ENCODE data around the gene DSC1. TPM values are rescaled to one million over a fixed set of nuclear protein-coding genes. Genes with fewer than 3 reads are reported as not detected.

Gene DSC1
- total and polyA plus RNA-seq, 2 of the 8 experiments (the other 6 are each of a cell fraction or from before 2014, with no cell fraction given) = 0.02 TPM; not detected in 1

DNA sequence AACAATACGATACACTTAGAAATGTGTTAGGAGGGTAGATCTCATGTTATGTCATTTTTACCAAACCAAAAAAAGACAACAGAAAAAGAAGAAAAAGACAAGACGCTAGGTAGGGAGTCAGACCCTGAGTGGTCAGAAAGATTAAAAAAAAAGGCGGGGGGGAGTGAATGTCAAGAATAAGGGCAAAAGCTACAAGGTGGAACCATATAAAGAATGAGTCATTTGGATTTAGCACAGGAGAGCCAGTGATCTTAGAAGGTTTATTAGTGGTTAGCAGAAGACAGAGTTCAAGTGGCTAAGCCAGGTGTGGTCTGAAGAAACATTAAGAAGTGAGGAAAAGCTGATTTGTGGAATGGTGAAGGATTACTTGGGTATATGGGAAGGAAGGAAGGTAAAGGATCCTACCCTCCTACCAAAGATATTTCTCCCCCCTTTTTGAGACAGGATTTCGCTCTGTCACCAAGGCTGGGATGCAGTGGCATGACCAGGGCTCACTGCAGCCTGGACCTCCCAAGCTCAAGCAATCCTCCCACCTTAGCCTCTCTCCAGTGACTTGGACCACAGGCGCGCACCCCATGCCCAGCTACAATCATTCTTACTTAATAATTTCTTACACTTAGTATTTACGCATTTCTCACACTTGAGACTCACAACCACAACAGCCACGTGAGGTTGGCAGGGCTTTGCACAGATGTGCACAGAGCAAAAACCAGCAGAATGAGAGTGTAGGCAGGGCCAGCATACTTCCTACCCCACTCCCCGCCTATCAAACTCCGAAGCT is 63.0 kb downstream of the DSC1 start:
- CTCF ChIA-PET (ENCODE audit: partially characterized antibody) = interaction anchor here (1.0 to 1.8 kb wide), 2 partner anchors 142 to 623 kb away, joined by 4 to 7 read pairs; no protein-coding TSS in a partner anchor
- no peaks in the 10 kb centered on the region for H3K9me3 ChIP-seq (ENCODE audit: insufficient read depth in 2 of 2, low read depth in 1 of 2, low read length in 1 of 2)
- no peak overlapping the region for H2BK20ac ChIP-seq (ENCODE audit: low read length)
- H3K56ac ChIP-seq (replicated peaks; ENCODE audit: insufficient read length, low read depth, low read length) = no peak overlapping the region
- H3K27ac ChIP-seq (ENCODE audit: low read depth, low read length) = no peak overlapping the region
- H3K9ac ChIP-seq (replicated peaks in 1 of 4; ENCODE audit: extremely low read depth in 1 of 4, low read depth in 3 of 4, low read length in 3 of 4) = no peak overlapping the region; a peak in 2 of 7 replicates
- no peak for DNase-seq (ENCODE audit: low read depth in 1 of 2, low spot score in 2 of 2)
- H3K36me3 ChIP-seq (ENCODE audit: control insufficient read depth in 2 of 4, insufficient read depth in 4 of 4, low read length in 3 of 4) = no peaks in the 10 kb centered on the region
- H2BK12ac ChIP-seq (ENCODE audit: low read depth, low read length) = no peak overlapping the region
- peaks cover 4 to 10% (median 6%) of the 10 kb centered on the region in 4 experiments; a peak in 6 of 7 replicates for H3K4me1 ChIP-seq (replicated peaks in 1 of 4; ENCODE audit: control insufficient read depth in 3 of 4, insufficient read depth in 4 of 4, low read length in 3 of 4)
- POLR2A ChIA-PET (ENCODE audit: partially characterized antibody) = interaction anchor here (0.5 to 1.4 kb wide), 4 partner anchors 13 to 843 kb away, joined by 3 to 5 read pairs (median 3); partner anchors contain the start of gene TRAPPC8
- peaks cover 3% of the 10 kb centered on the region; the same call in 1 of the 2 replicates for H3K23me2 ChIP-seq (ENCODE audit: low read depth, low read length)
- H4K8ac ChIP-seq (ENCODE audit: extremely low read depth, insufficient read depth, low read length) = no peak overlapping the region
- peaks cover 3 to 58% of the 10 kb centered on the region in 2 experiments; a peak in 3 of 4 replicates for H3K79me2 ChIP-seq (ENCODE audit: control insufficient read depth in 1 of 2, insufficient read depth in 2 of 2, low read length in 2 of 2)
- H3K27me3 ChIP-seq (replicated peaks in 1 of 4; ENCODE audit: control insufficient read depth in 3 of 4, extremely low read depth in 1 of 4, insufficient read depth in 3 of 4, low read length in 3 of 4) = no peaks in the 10 kb centered on the region
- H3K18ac ChIP-seq (ENCODE audit: extremely low read depth, low read length) = no peak overlapping the region
- no peak for FAIRE-seq
- peak overlapping the region; percentile 24; the same call in 1 of the 2 replicates for H2BK15ac ChIP-seq (ENCODE audit: low read length)
- H3K23ac ChIP-seq (ENCODE audit: insufficient read length) = no peak overlapping the region
- no peak overlapping the region for H2AFZ ChIP-seq (ENCODE audit: low read length)
- WGBS, 2 experiments (ENCODE audit: extremely low coverage in 1 of 2, insufficient coverage in 1 of 2, insufficient read length in 1 of 2, insufficient replicate concordance in 2 of 2, low coverage in 1 of 2, low lambda C conversion rate in 2 of 2, missing lambda C conversion rate in 1 of 2) = 79% methylated on average over 10 of the region's 10 CpGs; no CpG with 5 or more reads in 1 of the 2 experiments
- peak overlapping the region; percentile 76 to 97 (median 84); a peak in 4 of 8 replicates for H3K4me3 ChIP-seq (ENCODE audit: extremely low read depth in 1 of 4, insufficient read depth in 2 of 4, low read depth in 3 of 4, low read length in 4 of 4)
- H2BK120ac ChIP-seq (replicated peaks; ENCODE audit: low read depth, low read length) = no peak overlapping the region
- peak overlapping the region; percentile 63 to 71 for H3K4me2 ChIP-seq (ENCODE audit: insufficient read depth in 1 of 2, low read depth in 2 of 2, low read length in 2 of 2)
- H4K5ac ChIP-seq (ENCODE audit: insufficient read length, low read depth, low read length) = no peak overlapping the region
- H3K79me1 ChIP-seq (ENCODE audit: low read depth, low read length) = peaks cover 5% of the 10 kb centered on the region; the same call in 1 of the 2 replicates
- H2BK5ac ChIP-seq (ENCODE audit: low read depth, low read length) = no peak overlapping the region
- no peak overlapping the region for H4K91ac ChIP-seq (replicated peaks; ENCODE audit: insufficient read length, low read length)
- no peak overlapping the region for H3K4ac ChIP-seq (replicated peaks; ENCODE audit: insufficient read length, low read depth, low read length)
- 0 out of 2 replicates have a peak overlapping the region, but pooled peaks have one; percentile 16 for H2AK5ac ChIP-seq (ENCODE audit: low read depth, low read length)
- peaks cover 0 to 8% of the 10 kb centered on the region in 2 experiments for H4K20me1 ChIP-seq (replicated peaks in 1 of 2; ENCODE audit: control insufficient read depth in 1 of 2, insufficient read depth in 2 of 2, low read length in 2 of 2)
- H3K14ac ChIP-seq (ENCODE audit: insufficient read length) = no peak overlapping the region
- TF ChIP-seq TCF12 (IDR thresholded peaks at IDR 0.05; ENCODE audit: low read depth, low read length) = no peak
- no peak for TF ChIP-seq SP4 (IDR thresholded peaks at IDR 0.05; ENCODE audit: low read length)
- no peak for TF ChIP-seq POU5F1 (IDR thresholded peaks at IDR 0.05; ENCODE audit: low read depth, low read length)
- no peak for TF ChIP-seq SP1 (IDR thresholded peaks at IDR 0.05; ENCODE audit: low read depth, low read length)
- TF ChIP-seq, protein P1, sequence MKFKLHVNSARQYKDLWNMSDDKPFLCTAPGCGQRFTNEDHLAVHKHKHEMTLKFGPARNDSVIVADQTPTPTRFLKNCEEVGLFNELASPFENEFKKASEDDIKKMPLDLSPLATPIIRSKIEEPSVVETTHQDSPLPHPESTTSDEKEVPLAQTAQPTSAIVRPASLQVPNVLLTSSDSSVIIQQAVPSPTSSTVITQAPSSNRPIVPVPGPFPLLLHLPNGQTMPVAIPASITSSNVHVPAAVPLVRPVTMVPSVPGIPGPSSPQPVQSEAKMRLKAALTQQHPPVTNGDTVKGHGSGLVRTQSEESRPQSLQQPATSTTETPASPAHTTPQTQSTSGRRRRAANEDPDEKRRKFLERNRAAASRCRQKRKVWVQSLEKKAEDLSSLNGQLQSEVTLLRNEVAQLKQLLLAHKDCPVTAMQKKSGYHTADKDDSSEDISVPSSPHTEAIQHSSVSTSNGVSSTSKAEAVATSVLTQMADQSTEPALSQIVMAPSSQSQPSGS (IDR thresholded peaks at IDR 0.05; ENCODE audit: low read length) = no peak
- no peak for TF ChIP-seq MAFK (IDR thresholded peaks at IDR 0.05; ENCODE audit: low read depth, low read length)
- TF ChIP-seq CREB1 (IDR thresholded peaks at IDR 0.05) = no peak
- no peak for TF ChIP-seq GABPA (IDR thresholded peaks at IDR 0.05; ENCODE audit: borderline replicate concordance, insufficient read depth, low read length)
- TF ChIP-seq BCL11A (IDR thresholded peaks at IDR 0.05; ENCODE audit: low read depth in 2 of 2, low read length in 2 of 2) = no peak
- TF ChIP-seq TEAD4 (IDR thresholded peaks at IDR 0.05; ENCODE audit: low read depth, low read length) = no peak
- TF ChIP-seq ZNF274 (IDR thresholded peaks at IDR 0.05; ENCODE audit: borderline replicate concordance, extremely low read depth, low read length) = no peak
